Epithelial cell of esophagus (primary cell): ENCODE results near the gene AGBL1.

Experiments used
- DNase-seq: peaks from one replicate; pipeline ENCODE4 v3.0.0; 2010; ENCODE audit warnings: low read depth
- H3K4me3 ChIP-seq: 2 replicates; pipeline ENCODE4 v1.5.1; 2011; ENCODE audit warnings: mild to moderate bottlenecking, low read length, control low read depth
- CTCF ChIP-seq: IDR thresholded peaks from 2 replicates; pipeline ENCODE4 v1.5.1; 2011; ENCODE audit warnings: low read depth, mild to moderate bottlenecking, low read length, control low read depth, inconsistent platforms; ENCODE audit not compliant: insufficient read depth; ENCODE audit errors: missing control alignments

AGBL1 gene

GRCh38 chr15:86706813-86707212, 627.1 kb downstream of the AGBL1 start:
- no peak overlapping the region for H3K4me3 ChIP-seq
- no peak for DNase-seq
- no peak for TF ChIP-seq CTCF

- DNase-seq: no peak
- no peak for TF ChIP-seq CTCF
- H3K4me3 ChIP-seq: no peak overlapping the region
Measured at GRCh38 chr15:86711476-86711875, 631.8 kb downstream of the AGBL1 start.

GRCh38 chr15:86714241-86714640, 634.6 kb downstream of the AGBL1 start:
- DNase-seq: no peak
- no peak overlapping the region for H3K4me3 ChIP-seq
- TF ChIP-seq CTCF: no peak

- no peak for TF ChIP-seq CTCF
- peak; percentile 33 for DNase-seq
- H3K4me3 ChIP-seq: no peak overlapping the region
Measured at GRCh38 chr15:86725628-86726027, 646.0 kb downstream of the AGBL1 start.

- no peak overlapping the region for H3K4me3 ChIP-seq
- peak; percentile 66 for DNase-seq
- TF ChIP-seq CTCF: no peak
Measured at GRCh38 chr15:86735247-86736040, 655.8 kb downstream of the AGBL1 start.

- no peak for DNase-seq
- TF ChIP-seq CTCF: no peak
- no peak overlapping the region for H3K4me3 ChIP-seq
Measured at GRCh38 chr15:86741917-86742316, 662.2 kb downstream of the AGBL1 start.
